H1 (cell line): ENCODE data around the gene PHLDA3. TPM values are rescaled to one million over a fixed set of nuclear protein-coding genes. Genes with fewer than 3 reads are reported as not detected.

Experiments
- CTCF ChIA-PET: fragments of 300-600 bp; sonication (Branson Sonifier 250); formaldehyde crosslinking; loops from one replicate; lab custom pipeline; 2021; ENCODE audit not compliant: partially characterized antibody; lab: Charles Lee
- POLR2A ChIA-PET: fragments of 300-600 bp; sonication (Branson Sonifier 250); formaldehyde crosslinking; loops from one replicate; lab custom pipeline; 2021; ENCODE audit warnings: inconsistent platforms; ENCODE audit not compliant: partially characterized antibody; lab: Charles Lee
- DNase-seq, 2 experiments: peaks; one replicate each; pipeline versions ENCODE4 v3.0.0 to v3.0.0-alpha.2; 2010 to 2022; ENCODE audit warnings: low spot score in 2 of 2, low read depth in 1 of 2, mixed read lengths in 1 of 2
- FAIRE-seq: peaks from 2 replicates; lab custom pipeline; 2011; peaks lifted over from hg19 to GRCh38; lab: Jason Lieb, UNC
- H2AFZ ChIP-seq: 2 replicates; pipeline ENCODE4 v1.8.1; 2012; ENCODE audit warnings: low read length, inconsistent platforms
- H2AK5ac ChIP-seq: 2 replicates; pipeline ENCODE4 v1.6.1; 2013; ENCODE audit warnings: low read depth, low read length
- H2BK120ac ChIP-seq: replicated peaks from 2 replicates; pipeline ENCODE3; 2013; ENCODE audit warnings: low read depth, low read length, inconsistent platforms
- H2BK12ac ChIP-seq: 2 replicates; pipeline ENCODE4 v1.6.1; 2013; ENCODE audit warnings: low read depth, low read length
- H2BK15ac ChIP-seq: 2 replicates; pipeline ENCODE4 v1.6.1; 2013; ENCODE audit warnings: low read length
- H2BK20ac ChIP-seq: 2 replicates; pipeline ENCODE4 v1.6.1; 2013; ENCODE audit warnings: low read length
- H2BK5ac ChIP-seq: 2 replicates; pipeline ENCODE4 v1.6.1; 2013; ENCODE audit warnings: low read depth, low read length
- H3K14ac ChIP-seq: 2 replicates; pipeline ENCODE4 v1.6.1; 2013; ENCODE audit warnings: inconsistent platforms; ENCODE audit not compliant: insufficient read length
- H3K18ac ChIP-seq: 2 replicates; pipeline ENCODE4 v1.6.1; 2013; ENCODE audit warnings: low read length; ENCODE audit errors: extremely low read depth
- H3K23ac ChIP-seq: 2 replicates; pipeline ENCODE4 v1.6.1; 2013; ENCODE audit warnings: inconsistent platforms; ENCODE audit not compliant: insufficient read length
- H3K23me2 ChIP-seq: 2 replicates; pipeline ENCODE4 v1.6.1; 2013; ENCODE audit warnings: low read depth, low read length
- H3K27ac ChIP-seq: 2 replicates; pipeline ENCODE4 v1.6.1; 2011; ENCODE audit warnings: low read depth, low read length, inconsistent platforms
- H3K27me3 ChIP-seq, 4 experiments: replicated peaks in 1 of 4; 1 replicate in 1 of 4; 2 replicates in 3 of 4; pipeline versions ENCODE4 v1.6.1 to v1.8.1; 2011 to 2013; ENCODE audit warnings: low read length in 3 of 4, mild to moderate bottlenecking in 3 of 4, inconsistent platforms in 2 of 4, mixed read lengths in 2 of 4, moderate library complexity in 1 of 4; ENCODE audit not compliant: control insufficient read depth in 3 of 4, insufficient read depth in 3 of 4; ENCODE audit errors: extremely low read depth in 1 of 4
- H3K36me3 ChIP-seq, 4 experiments: 2 replicates each; pipeline versions ENCODE4 v1.6.1 to v1.8.1; 2011 to 2013; ENCODE audit warnings: mild to moderate bottlenecking in 4 of 4, low read length in 3 of 4, moderate library complexity in 2 of 4, control low read depth in 1 of 4, inconsistent platforms in 1 of 4; ENCODE audit not compliant: insufficient read depth in 4 of 4, control insufficient read depth in 2 of 4
- H3K4ac ChIP-seq: replicated peaks from 2 replicates; pipeline ENCODE3; 2013; ENCODE audit warnings: low read length, low read depth, mixed read lengths, inconsistent platforms; ENCODE audit not compliant: insufficient read length
- H3K4me1 ChIP-seq, 4 experiments: replicated peaks in 1 of 4; 1 replicate in 1 of 4; 2 replicates in 3 of 4; pipeline versions ENCODE4 v1.6.1 to v1.8.1; 2011 to 2013; ENCODE audit warnings: low read length in 3 of 4, inconsistent platforms in 2 of 4, mixed read lengths in 1 of 4; ENCODE audit not compliant: insufficient read depth in 4 of 4, control insufficient read depth in 3 of 4
- H3K4me2 ChIP-seq, 2 experiments: 2 replicates each; pipeline versions ENCODE4 v1.6.1 to v1.8.1; 2011 to 2013; ENCODE audit warnings: low read depth in 2 of 2, low read length in 2 of 2, control low read depth in 1 of 2, inconsistent platforms in 1 of 2, mild to moderate bottlenecking in 1 of 2; ENCODE audit not compliant: insufficient read depth in 1 of 2
- H3K4me3 ChIP-seq, 4 experiments: fragments of 200-600, 300-600 bp in 1 of 4; sonication (generic), shearing (Covaris generic), sonication (Bioruptor Twin) in 1 of 4; 2 replicates each; pipeline versions ENCODE4 v1.5.1 to v1.8.1; 2011 to 2016; ENCODE audit warnings: low read length in 4 of 4, low read depth in 3 of 4, control low read depth in 2 of 4, inconsistent platforms in 2 of 4, mild to moderate bottlenecking in 2 of 4, mixed read lengths in 1 of 4, moderate library complexity in 1 of 4; ENCODE audit not compliant: insufficient read depth in 2 of 4; ENCODE audit errors: extremely low read depth in 1 of 4
- H3K56ac ChIP-seq: replicated peaks from 2 replicates; pipeline ENCODE3; 2013; ENCODE audit warnings: low read depth, mild to moderate bottlenecking, mixed read lengths, low read length, inconsistent platforms; ENCODE audit not compliant: insufficient read length
- H3K79me1 ChIP-seq: 2 replicates; pipeline ENCODE4 v1.6.1; 2013; ENCODE audit warnings: low read depth, low read length, control low read depth
- H3K79me2 ChIP-seq, 2 experiments: 2 replicates each; pipeline versions ENCODE4 v1.6.1 to v1.8.1; 2012 to 2013; ENCODE audit warnings: low read length in 2 of 2, mild to moderate bottlenecking in 2 of 2, inconsistent platforms in 1 of 2; ENCODE audit not compliant: insufficient read depth in 2 of 2, control insufficient read depth in 1 of 2
- H3K9ac ChIP-seq, 4 experiments: replicated peaks in 1 of 4; 1 replicate in 1 of 4; 2 replicates in 3 of 4; pipeline versions ENCODE4 v1.6.1 to v1.8.1; 2011 to 2013; ENCODE audit warnings: low read depth in 3 of 4, low read length in 3 of 4, control low read depth in 2 of 4, mild to moderate bottlenecking in 2 of 4, moderate library complexity in 2 of 4, inconsistent platforms in 1 of 4; ENCODE audit errors: extremely low read depth in 1 of 4
- H3K9me3 ChIP-seq, 2 experiments: 2 replicates each; pipeline versions ENCODE4 v1.6.1 to v1.8.1; 2012 to 2013; ENCODE audit warnings: mild to moderate bottlenecking in 2 of 2, moderate library complexity in 2 of 2, control low read depth in 1 of 2, inconsistent platforms in 1 of 2, low read depth in 1 of 2, low read length in 1 of 2, mixed read lengths in 1 of 2; ENCODE audit not compliant: insufficient read depth in 2 of 2
- H4K20me1 ChIP-seq, 2 experiments: replicated peaks in 1 of 2; 2 replicates each; pipeline versions ENCODE3 to v1.8.1; 2011 to 2013; ENCODE audit warnings: inconsistent platforms in 2 of 2, low read length in 2 of 2, mild to moderate bottlenecking in 1 of 2; ENCODE audit not compliant: insufficient read depth in 2 of 2, control insufficient read depth in 1 of 2
- H4K5ac ChIP-seq: 2 replicates; pipeline ENCODE4 v1.6.1; 2013; ENCODE audit warnings: low read length, low read depth, mixed read lengths, inconsistent platforms; ENCODE audit not compliant: insufficient read length
- H4K8ac ChIP-seq: 2 replicates; pipeline ENCODE4 v1.8.0; 2013; ENCODE audit warnings: mild to moderate bottlenecking, moderate library complexity, low read length, inconsistent platforms; ENCODE audit not compliant: insufficient read depth; ENCODE audit errors: extremely low read depth
- H4K91ac ChIP-seq: replicated peaks from 2 replicates; pipeline ENCODE3; 2013; ENCODE audit warnings: low read length, mixed read lengths, inconsistent platforms; ENCODE audit not compliant: insufficient read length
- BACH1 ChIP-seq: IDR thresholded peaks from 2 replicates; pipeline ENCODE4 v1.6.1; 2012; ENCODE audit warnings: low read length, improper control_type of control experiment
- CBX5 ChIP-seq: fragments of 300-800, 300-1000 bp; sonication (generic); IDR thresholded peaks from 2 replicates; pipeline ENCODE4 v1.7.1; 2016; ENCODE audit warnings: antibody characterized with exemption, low read length, low read depth
- JUND ChIP-seq: IDR thresholded peaks from 2 replicates; pipeline ENCODE4 v1.6.1; 2011; ENCODE audit warnings: mild to moderate bottlenecking, improper control_type of control experiment, low read length
- MAFK ChIP-seq: IDR thresholded peaks from 2 replicates; pipeline ENCODE4 v1.6.1; 2012; ENCODE audit warnings: low read depth, mild to moderate bottlenecking, improper control_type of control experiment, low read length
- PHF8 ChIP-seq: fragments of 200-600 bp; sonication (generic); conservative IDR thresholded peaks from 2 replicates; pipeline ENCODE4 v1.7.1; 2012; ENCODE audit warnings: low read depth, mild to moderate bottlenecking, inconsistent platforms, low read length, moderate library complexity
- POU5F1 ChIP-seq: IDR thresholded peaks from 2 replicates; pipeline ENCODE4 v1.6.1; 2011; ENCODE audit warnings: low read depth, mild to moderate bottlenecking, low read length, moderate library complexity
- SP1 ChIP-seq: IDR thresholded peaks from 2 replicates; pipeline ENCODE4 v1.6.1; 2011; ENCODE audit warnings: low read depth, low read length
- TCF12 ChIP-seq: IDR thresholded peaks from 2 replicates; pipeline ENCODE4 v1.6.1; 2011; ENCODE audit warnings: low read depth, mild to moderate bottlenecking, low read length
- YY1 ChIP-seq: IDR thresholded peaks from 2 replicates; pipeline ENCODE4 v1.6.1; 2011; ENCODE audit warnings: low read depth, mild to moderate bottlenecking, low read length
- WGBS, 2 experiments: shearing (Covaris generic) in 1 of 2; methylation state at CpG; one replicate each; pipeline versions ENCODE4 v1.1.6 to v1.1.7; 2013 to 2015; ENCODE audit warnings: low lambda C conversion rate in 2 of 2, mixed read lengths in 2 of 2, inconsistent platforms in 1 of 2, low coverage in 1 of 2, missing lambda C conversion rate in 1 of 2; ENCODE audit not compliant: insufficient replicate concordance in 2 of 2, insufficient coverage in 1 of 2, insufficient read length in 1 of 2; ENCODE audit errors: extremely low coverage in 1 of 2, missing lambda C conversion rate in 1 of 2; 5-methylcytosine and 5-hydroxymethylcytosine counted together
- polyA plus RNA-seq, 7 experiments: library from polyadenylated mRNA; depleted of rRNA in 3 of 7; stranded (reverse) in 5 of 7; unstranded in 2 of 7; fragments of >200 nt in 5 of 7; fragments of 200-250 nt in 2 of 7; gene quantifications; 1 replicate in 5 of 7; 2 replicates in 1 of 7; 4 replicates in 1 of 7; pipeline versions ENCODE4 v1.2.1 to v1.2.3, GENCODE V29; 2011 to 2013; ENCODE audit warnings: missing spikeins in 2 of 7, mixed read lengths in 2 of 7
- total RNA-seq: library from RNA; stranded (reverse); fragmentation: NEBNext Ultra II Directional; extraction: Animal tissue kit (Norgen Biotek cat#: 25700); gene quantifications from 2 replicates; pipeline ENCODE4 v1.2.1, GENCODE V29; 2021

PHLDA3 gene
- total and polyA plus RNA-seq, 2 of the 8 experiments (the other 6 are each of a cell fraction or from before 2014, with no cell fraction given): 25.5 to 27.5 TPM

DNA sequence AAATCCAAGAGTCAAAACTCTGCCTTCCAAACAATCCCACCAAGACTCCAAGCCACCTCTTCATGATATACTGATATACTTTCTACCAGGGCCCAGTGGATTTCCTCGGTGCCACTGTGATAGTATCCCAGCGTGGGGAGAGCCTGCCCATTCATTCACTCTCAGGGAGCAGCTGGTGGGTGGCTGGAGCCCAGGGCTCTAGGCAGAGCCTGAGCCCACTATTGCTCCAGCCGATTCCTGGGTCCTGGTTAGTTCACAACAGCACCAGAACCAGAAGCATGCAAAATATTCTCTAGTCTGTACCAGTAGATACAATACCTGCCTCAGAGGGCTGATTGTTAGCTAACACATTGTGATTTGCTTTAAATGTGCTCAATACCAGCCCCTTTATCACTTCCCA is 37.1 kb upstream of the PHLDA3 start:
- H3K4me3 ChIP-seq: peak overlapping the region in 2 of 4 experiments; percentile 36 to 61; a peak in 2 of 8 replicates
- H3K4ac ChIP-seq: no peak overlapping the region
- CTCF ChIA-PET: interaction anchor here (0.9 to 27.5 kb wide), 7 partner anchors 12 to 71 kb away, joined by 3 to 929 read pairs (median 3); partner anchors contain the start of gene NAV1
- H3K9me3 ChIP-seq: no peaks in the 10 kb centered on the region
- H2BK15ac ChIP-seq: no peak overlapping the region
- POLR2A ChIA-PET: interaction anchor here (1.3 to 1.4 kb wide), 2 partner anchors 10 to 26 kb away, joined by 3 to 4 read pairs; no protein-coding TSS in a partner anchor
- H4K91ac ChIP-seq: no peak overlapping the region
- H2BK12ac ChIP-seq: peak overlapping the region; percentile 96
- H3K79me2 ChIP-seq: no peaks in the 10 kb centered on the region
- no peak overlapping the region for H3K9ac ChIP-seq
- 82% methylated on average over 3 of the region's 3 CpGs; no CpG with 5 or more reads in 1 of the 2 experiments for WGBS, 2 experiments
- 0 out of 2 replicates have a peak overlapping the region, but pooled peaks have one; percentile 42 for H2AFZ ChIP-seq
- TF ChIP-seq MAFK: no peak
- TF ChIP-seq YY1: no peak
- no peak for TF ChIP-seq TCF12
- no peak for TF ChIP-seq BACH1
- TF ChIP-seq POU5F1: no peak
- TF ChIP-seq PHF8: no peak
- TF ChIP-seq SP1: no peak
- no peak for TF ChIP-seq JUND
- no peak for TF ChIP-seq CBX5
- H3K23ac ChIP-seq: no peak overlapping the region
- H3K56ac ChIP-seq: no peak overlapping the region
- no peak overlapping the region for H3K14ac ChIP-seq
- H3K27me3 ChIP-seq: peaks cover 3 to 33% (median 21%) of the 10 kb centered on the region in 4 experiments
- no peak overlapping the region for H4K8ac ChIP-seq
- DNase-seq (no peak), FAIRE-seq (no peak)
- no peak overlapping the region for H2BK20ac ChIP-seq
- H2BK5ac ChIP-seq: no peak overlapping the region
- H3K18ac ChIP-seq: no peak overlapping the region
- H4K20me1 ChIP-seq: no peaks in the 10 kb centered on the region
- H3K4me2 ChIP-seq: peak overlapping the region; percentile 70 to 71; a peak in 3 of 4 replicates
- no peak overlapping the region for H3K27ac ChIP-seq
- H3K79me1 ChIP-seq: no peaks in the 10 kb centered on the region
- H2BK120ac ChIP-seq: no peak overlapping the region
- H4K5ac ChIP-seq: no peak overlapping the region
- peaks cover 9 to 24% (median 17%) of the 10 kb centered on the region in 4 experiments for H3K4me1 ChIP-seq
- peak overlapping the region; percentile 79; the same call in 1 of the 2 replicates for H2AK5ac ChIP-seq
- H3K36me3 ChIP-seq: no peaks in the 10 kb centered on the region
- peaks cover 8% of the 10 kb centered on the region; the same call in 1 of the 2 replicates for H3K23me2 ChIP-seq
